Measurements from ENCODE around the gene TSHZ2.
"Not testable (repeated sequence)": the region's sequence is repeated elsewhere in the genome, so short reads cannot be mapped to it uniquely, and the experiment has no call there.

The TSHZ2 gene

DNA sequence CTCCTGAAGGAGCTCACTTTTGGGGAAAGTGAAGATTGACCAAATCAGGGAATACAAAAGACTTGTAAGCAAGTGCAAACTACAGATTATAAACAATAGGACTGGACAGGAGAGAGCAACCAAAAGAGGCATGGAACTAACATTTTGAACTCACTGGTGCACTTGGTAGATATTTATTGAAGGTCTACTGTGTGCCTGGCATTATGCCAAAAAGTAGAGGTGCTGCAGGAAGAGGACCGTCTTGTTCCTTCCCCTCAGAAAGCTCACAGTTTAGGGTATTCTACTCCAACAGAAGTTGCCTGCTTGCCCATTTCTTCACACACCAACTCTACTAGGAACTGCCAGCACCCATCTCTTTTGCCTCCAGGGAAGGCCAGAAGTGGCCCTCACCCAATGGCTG, 10.0 kb upstream of the TSHZ2 start:
- no peak for DNase-seq (ENCODE audit: low spot score)

DNA sequence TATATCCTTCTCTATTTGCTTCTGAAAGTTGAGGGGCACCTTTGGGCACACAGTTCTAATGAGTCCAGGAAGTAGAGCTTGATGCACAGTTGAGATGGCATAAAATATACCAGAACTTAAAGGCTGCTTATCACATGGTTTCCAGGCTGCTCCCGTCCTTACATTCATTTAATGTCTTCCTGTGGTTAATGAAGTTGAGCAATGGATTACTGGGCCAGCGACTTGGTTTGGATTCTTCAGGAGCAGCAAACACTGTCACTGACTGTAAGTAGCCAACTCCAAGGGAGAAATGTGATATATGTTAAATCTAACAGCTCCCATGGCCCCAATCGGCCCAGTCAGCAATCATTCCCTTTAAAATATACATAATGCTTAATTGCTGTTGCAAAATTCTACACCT, 9.0 kb upstream of the TSHZ2 start:
- no peak for DNase-seq (ENCODE audit: low spot score)

DNA sequence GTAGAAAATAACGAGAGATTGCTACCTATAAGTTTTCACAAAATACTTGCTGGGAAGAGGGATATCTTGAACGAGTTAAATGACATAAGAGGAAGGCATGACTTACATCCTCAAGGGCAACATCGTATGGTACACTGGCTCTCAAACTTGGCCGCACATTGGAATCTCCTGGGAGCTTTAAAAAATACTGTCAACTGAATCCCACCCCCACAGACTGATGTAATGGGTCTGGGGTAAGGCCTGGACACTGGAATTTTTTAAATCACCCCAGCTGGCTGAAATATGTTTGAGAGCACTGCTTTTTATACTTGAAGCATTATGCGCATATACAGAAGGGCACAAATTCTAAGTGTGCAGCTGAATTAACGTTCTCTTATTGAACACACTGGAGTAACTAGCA, 8.0 kb upstream of the TSHZ2 start:
- DNase-seq (ENCODE audit: low spot score), result no peak

DNA sequence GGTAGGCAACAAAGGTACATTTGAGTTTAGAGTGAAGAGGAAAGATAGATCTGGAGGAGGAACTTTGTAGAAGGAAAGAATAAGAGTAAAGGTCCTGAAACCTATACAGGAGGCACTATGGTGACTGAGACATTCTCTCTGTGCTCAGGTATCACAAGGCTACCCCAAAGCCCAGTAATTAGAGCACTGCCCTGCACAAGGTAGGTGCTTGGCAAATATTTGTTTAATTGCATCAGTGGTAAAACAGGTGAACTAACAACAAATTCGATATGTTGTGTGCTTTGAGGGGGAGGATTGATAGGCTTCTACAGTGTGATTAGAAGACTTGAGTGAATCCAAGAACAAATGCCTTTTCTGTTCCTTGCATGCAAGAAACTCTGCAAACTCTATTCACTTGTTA, 6.8 kb upstream of the TSHZ2 start:
- no peak for DNase-seq (ENCODE audit: low spot score)

DNA sequence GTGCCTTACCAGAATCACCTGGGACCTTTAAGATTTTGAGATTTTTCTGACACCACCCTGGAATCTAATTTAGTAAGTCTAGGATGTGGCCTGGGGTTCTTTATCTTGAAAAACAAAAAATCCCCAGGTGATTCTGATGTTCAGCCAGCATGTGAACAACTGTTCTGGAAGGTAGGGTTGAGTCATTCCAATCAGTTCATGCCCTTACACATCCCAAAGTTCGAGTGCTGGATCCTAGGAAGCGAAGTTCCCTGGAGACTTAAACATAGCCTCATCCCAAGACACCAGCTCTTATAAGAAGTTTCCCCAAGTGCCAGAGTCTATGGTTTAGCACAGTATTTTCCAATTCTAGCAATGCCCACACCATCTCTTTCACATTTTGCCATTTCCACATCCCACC, 6.3 kb upstream of the TSHZ2 start:
- DNase-seq (ENCODE audit: low spot score), result no peak

DNA sequence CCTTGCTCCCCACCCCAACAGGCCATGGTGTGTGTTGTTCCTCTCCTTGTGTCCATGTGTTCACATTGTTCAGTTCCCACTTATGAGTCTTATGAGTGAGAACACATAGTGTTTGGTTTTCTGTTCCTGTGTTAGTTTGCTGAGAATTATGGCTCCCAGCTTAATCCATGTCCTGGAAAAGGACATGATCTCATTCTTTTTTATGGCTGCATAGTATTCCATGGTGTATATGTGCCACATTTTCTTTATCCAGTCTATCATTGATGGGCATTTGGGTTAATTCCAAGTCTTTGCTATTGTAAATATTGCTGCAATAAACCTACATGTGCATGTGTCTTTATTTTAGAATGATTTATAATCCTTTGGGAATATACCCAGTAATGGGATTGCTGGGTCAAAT, 5.6 kb upstream of the TSHZ2 start:
- DNase-seq (ENCODE audit: low spot score), result not testable (repeated sequence)

DNA sequence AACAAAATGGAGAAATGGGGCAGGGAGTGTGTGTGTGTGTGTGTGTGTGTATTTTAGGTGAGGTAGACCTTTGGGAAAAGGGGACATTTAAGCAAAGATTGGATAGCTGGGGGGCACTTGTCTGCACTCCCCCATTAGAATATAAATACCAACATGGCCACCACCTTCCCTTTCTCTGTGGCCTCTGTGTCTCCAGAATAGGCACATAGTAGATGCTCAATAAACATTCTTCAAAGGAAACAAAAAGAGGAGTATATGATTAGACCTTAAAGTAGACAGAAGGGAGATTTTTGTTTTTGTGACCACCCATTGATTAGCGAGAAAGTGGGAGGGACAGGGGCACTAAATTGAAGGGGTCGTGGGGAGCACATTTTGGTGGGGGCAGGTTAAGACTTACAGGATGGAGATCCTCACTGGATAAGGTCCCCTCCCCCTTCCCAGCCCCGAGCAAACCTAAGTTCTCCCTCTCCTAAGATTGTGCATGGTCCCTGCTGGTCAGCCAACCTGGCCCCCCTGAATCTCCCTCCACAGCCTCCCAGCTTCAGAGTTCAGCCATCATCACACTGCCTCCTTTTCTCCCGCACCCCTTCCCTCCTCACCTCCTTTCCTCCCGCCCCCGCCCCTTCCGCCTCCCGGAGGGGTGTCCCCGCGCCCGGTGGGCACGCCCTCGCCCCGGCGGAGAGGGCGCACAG, 514 bp upstream of the TSHZ2 start:
- DNase-seq (ENCODE audit: low spot score), result no peak

DNA sequence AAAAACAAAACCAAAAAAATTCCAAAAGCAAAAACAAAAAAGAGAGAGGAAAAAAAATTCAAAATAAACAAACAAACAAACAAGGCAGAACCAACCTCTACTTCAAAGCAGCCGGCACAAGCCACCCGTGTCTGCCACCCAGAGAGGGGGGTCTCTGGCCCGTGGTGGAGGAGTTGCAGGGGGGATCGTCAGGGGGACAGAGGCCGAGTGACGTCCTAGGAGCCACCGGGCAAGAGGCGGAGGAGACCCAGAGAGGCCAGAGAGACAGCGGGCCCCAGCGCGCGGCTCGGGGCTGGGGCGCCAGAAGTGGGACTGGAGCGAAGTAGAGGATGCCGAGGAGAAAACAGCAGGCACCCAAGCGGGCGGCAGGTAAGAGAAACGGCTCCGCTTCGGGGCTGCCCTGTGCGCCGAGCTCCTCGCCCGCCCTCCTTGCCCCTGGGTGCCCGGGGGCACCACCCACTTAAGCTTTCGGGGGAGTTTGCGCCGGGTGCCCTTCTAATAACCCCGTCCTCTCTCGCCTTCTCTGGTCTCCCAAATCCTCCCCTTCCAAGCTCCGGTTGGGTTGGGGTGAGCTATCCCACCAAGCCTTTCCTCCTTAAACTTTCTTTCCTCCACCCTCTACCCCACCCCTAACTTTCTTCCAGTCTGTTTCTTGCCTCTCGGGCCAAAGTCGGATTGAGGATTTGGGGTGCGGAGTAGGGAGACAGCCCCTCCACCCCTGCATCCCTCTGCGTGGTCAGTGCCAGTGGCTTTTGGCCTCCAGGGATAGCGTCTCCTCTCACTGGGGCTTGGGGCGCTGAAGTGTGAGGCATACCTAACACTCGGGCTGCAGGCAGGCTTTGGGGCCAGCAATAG, 1.0 kb downstream of the TSHZ2 start:
- no peak for DNase-seq (ENCODE audit: low spot score)

DNA sequence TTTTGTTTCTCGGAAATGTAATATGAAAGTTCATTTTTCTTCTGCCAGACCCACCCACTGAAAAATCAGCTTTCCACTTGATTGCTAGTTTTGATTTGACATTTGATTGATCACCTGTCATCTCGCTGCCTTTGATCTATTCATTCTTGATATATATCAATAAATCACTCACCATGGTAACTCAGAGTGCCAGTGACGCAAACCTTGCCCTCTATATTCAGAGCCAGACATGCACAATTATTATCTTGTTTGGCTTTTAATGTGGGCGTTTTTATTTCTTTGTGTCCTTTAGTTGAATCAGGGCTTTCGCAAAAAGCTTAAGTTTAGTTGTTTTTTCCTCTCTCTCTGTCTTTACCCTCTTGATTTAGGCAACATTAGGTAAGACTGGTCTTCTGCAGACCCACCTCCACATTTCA, 2.0 kb downstream of the TSHZ2 start:
- no peak for DNase-seq (ENCODE audit: low spot score)

DNA sequence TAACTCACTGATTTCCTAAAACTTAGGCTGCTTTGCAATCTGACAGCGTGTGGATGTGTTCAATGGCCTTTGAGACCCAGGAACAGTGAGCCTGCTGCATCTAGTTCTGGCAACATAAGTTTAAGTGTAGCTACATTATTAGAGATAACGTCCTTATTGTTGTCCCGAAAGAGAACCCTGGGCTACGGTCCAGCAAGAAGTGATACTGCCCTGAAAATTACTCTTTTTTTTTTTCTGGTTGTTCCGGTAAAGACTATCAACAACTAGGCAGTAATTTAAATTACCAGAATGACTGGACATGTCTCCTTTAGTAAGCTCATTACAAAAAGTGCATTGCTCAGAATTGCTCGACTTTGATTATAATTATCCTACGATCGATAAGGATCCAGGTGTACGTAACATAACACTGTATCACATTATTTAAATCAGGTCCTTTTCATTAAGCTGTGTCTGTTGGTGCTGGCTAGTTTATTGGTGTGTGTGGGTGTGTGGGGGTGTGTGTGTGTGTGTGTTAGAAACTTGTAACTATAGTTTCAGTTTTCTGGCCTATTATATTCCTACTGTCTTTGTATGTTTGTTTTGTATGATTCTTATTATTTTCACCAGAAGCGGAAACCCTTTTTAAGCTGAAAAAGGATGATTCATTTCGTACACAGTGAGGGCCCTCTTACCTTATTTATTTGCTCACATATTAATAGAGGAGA, 3.0 kb downstream of the TSHZ2 start:
- no peak for DNase-seq (ENCODE audit: low spot score)

DNA sequence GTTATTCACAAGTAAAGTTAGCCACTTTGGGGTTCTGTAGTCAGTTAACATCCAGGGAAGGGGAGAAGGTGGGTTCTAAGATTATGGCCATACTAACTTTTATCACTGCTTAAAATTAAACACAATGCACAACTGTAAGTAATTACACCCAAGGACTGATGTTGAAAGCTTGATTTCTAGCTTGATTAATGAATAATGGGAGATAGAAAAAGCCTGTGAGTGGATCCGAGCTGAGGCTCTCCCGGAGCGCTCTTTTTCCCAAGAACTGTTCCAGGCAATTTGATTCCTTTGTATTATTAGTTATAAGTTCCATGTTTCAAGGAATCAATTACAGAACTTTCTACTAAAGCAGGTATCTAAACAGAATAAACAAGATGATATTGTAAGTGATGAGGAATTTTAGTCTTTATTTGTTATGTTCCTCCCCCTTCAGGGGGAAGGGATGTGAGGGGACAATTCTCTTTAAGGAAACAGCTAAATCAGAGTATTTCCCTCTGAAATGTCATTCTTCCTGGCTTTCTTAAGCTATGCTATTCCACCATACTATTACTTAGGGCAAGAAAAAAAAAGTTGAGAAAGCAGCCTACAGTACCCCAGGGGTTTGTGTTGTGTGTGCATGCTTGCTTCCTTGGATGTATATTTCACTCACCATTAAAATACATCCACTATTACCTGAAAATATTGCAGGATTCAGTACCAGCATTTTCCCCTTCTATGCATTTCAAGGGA, 3.8 kb downstream of the TSHZ2 start:
- no peak for DNase-seq (ENCODE audit: low spot score)

DNA sequence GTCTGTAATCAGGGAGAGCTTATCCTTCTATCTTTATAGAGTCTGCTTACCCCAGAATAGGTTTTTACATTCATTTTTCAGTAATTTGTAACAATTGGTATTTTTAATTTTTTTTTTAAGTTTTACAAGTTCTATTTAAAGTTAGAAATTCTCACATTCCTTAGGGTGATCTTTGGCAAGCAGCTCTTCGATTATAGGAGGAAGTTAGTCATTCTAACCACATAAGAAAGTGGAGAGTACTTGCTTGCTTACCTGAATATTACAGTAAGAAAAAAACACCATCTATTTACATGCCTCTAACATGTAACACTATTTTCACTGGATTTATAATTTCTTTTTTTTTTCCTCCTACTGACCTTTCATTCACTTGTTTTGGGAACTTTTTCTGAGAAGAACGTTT, 6.7 kb downstream of the TSHZ2 start:
- no peak for DNase-seq (ENCODE audit: low spot score)

DNA sequence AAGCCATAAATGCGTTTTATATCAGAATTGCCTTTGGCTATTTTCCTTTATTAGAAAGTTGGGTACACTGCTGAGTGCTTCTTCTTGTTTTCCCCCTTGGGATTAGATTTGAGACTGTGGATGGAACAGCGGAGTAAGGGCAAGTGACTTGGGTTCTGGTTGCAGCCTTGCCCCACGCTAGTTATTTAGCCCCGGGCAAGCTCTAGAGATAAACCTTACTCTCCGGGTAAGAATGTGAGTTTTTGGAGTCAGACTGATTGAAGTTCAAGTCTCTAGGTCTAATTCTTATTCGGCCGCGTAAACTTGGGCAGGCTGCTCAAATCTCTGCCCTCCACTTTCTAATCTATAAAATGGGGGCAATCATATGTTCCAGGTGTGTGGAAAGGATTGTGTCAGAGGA, 8.9 kb downstream of the TSHZ2 start:
- DNase-seq (ENCODE audit: low spot score), result no peak

DNA sequence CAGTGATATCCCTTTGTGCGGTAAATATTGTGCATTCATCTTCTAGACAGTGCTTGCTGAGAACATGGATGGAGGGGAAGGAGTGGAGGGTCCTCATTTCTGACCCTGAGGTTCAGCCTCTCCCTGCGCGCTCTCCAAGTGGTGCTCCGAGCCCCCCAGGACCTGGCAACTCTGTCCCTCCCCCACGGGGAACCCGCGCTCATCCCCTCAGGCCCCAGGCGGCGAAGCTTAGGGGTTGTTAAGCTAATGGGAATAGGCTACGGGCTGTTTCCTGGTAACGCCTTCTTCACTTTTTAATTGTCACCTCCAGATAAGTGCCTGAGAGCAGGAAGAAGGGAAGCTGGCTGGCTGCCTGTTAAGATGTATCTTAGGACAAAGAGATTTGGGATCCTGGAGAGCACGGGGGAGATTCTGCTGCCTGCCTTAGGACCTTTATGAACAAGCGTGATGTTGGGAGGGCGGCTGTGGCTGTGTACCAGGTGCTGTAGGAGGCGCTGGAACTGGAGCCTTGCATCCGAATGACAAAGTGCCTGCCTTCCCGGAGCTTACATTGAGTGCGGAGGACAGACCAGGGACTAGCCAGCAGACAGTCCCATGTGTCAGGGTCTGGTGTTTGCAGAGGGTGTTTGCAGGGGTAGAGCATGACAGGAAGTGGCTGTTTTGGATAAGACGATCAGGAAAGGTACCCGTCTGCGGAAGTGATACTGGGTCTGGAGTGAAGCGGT, 11.7 kb downstream of the TSHZ2 start:
- DNase-seq (ENCODE audit: low spot score), result no peak

DNA sequence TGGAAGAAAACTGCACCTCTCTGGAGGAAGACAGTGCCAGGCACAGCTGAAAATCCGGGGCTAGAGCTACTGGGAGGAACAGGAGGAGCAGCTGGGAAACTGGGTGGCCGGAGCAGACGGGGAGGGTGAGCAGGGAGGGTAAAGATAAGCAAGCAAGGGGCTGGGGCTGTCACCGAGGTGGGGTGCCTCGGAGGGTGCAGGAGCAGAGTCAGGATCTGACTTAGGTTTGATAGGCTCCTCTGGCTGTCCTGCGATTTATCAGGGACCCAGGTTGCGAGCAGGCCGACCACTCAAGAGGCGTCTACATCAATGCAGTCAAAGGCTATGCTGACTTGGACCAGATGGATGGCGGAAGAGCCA, 12.3 kb downstream of the TSHZ2 start:
- DNase-seq (ENCODE audit: low spot score), result no peak

DNA sequence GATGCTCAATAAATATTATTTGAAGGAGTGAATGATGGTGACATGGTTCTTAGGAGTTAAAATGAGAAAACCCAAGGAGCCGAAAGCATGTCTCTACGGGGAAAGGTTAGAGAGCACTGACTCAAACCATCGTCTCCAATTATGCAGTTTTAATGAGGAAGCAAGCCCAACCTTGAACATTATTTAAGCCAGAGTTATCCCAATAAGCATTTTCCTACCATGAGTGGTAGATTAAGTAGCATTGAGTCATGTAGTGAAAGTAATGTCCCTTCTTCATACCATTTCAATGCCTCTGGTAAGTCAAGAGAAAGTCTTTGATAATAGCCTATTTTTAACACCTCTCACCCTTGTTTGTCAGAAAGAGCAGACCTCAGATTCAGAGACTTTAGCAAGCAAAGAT, 13.5 kb downstream of the TSHZ2 start:
- no peak for DNase-seq (ENCODE audit: low spot score)

DNA sequence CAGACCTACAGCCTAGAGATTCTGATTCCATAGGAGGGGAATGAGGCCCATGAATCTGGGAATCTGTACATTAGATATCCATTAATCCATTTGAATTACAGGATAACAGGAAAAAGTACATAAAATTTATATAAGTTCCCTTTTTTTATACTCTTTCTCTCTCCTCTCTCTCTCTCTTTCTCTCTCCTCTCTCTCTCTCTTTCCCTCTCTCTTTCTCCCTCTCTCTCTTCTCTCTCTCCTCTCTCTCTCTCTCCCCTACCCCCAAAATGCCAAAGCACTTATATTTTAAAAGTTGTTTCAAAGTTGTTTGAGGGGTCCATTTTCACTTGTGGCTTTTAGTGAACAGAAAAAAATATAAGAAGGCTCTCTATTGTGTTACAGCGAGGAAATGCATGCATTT, 15.1 kb downstream of the TSHZ2 start:
- no peak for DNase-seq (ENCODE audit: low spot score)

DNA sequence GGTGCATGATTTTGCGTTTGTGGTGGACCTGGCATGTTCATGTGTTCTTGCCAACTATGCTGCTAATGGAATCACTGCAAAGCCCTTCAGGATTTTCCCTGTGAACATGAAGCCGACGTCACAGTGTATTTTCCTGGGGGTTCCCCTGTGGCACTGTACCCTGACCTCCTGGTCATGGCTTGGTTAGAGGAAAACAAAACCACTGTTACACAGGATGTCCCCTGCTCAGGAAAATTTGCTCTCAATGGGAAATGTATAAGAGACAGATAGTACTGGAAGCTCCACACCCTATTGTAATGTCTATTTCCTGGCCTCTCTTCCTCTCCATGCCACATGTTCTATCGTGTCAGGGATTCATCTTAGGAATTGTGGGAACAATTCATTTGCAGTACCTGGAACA, 19.7 kb downstream of the TSHZ2 start:
- DNase-seq (ENCODE audit: low spot score), result no peak

DNA sequence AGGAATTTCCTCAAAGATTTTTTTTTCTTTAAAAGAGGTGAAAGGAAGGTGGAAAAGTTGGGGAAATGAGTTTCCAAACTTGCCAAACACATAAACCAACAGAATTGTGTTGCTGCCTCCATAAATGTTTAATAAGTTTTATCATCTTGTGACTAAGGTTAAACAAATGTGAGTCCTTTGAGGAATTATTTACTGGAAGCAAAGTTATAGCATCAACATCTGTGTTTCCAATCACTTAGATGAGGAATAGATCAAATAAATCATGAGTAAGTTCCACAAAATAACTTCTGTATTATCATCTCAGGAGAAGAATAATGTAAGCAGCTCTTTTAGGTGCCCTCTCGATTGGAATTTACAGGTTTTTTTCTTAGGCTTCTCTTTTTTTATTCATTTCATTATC, 20.5 kb downstream of the TSHZ2 start:
- no peak for DNase-seq (ENCODE audit: low spot score)

DNA sequence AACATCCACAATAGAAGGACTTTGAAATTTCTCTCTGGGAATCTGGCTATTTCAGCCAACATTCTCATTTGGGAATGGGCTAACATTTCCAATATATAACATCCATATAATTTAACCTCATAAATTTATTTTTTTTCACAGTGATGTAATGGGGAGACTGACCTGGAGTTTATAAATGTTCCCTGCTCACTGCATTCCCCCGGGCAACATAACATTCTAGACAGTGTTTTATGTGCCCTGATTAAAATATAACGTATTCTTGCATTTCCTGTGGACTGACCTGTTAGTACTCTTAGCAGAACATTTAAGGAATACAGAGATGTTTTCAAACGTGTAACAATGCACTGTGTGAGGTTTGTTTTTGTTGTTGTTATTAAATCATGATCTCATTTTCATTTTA, 20.9 kb downstream of the TSHZ2 start:
- DNase-seq (ENCODE audit: low spot score), result no peak

DNA sequence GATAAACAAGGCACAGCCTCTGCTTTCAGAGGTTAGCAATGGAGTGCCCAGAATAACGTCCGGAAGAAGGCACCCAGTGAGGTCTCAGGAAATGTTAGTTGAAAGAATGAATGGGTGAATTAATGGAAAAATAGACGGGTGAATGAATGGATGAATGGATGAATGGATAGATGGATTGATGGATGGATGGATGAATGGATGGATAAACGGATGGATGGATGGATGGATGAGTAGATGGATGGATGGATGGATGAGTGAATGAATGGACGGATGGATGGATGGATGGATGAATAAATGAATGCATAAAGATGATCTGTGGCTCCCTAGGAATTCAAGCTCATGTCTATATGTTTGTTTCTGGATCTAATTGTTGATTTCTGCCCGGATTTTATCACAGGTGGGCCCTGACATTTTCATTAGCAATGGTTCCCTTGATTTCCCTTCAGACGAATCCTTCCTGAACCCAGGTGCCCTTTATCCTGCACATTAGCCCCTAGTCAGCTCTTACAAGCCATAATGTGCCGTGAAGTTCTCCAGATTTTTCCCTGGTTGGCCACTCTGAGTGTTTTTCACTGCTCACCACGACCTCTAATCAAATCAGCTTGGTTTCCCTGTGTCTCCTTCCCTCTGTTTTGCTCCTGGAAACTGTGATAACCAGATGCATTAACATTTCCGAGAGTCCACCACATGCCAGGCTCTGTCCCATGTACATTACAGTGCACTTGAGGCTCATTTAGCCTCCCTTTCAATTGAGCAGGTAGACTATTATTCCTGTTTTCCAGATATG, 22.2 kb downstream of the TSHZ2 start:
- no peak for DNase-seq (ENCODE audit: low spot score)
